ENCODE results near the gene ERLEC1.

ERLEC1 gene

GRCh38 chr2:53786705-53787613 lies at the start of gene ERLEC1, which contains the start of gene ASB3:
TSS of gene ERLEC1 (plus strand) at chr2:53787044. CDS start at chr2:53787211, 167 bp downstream.
TSS of gene ASB3 (minus strand) at chr2:53786953. CDS start at chr2:53765572, 21,381 bp downstream.
- no peak for TF ChIP-seq CTCF (IDR thresholded peaks at IDR 0.05; ENCODE audit: poor library complexity, severe bottlenecking)
- peaks cover 15% of the 10 kb centered on the region for H3K4me1 ChIP-seq (ENCODE audit: insufficient read depth, poor library complexity, severe bottlenecking)
- H3K4me3 ChIP-seq (ENCODE audit: severe bottlenecking) = peak within 1 kb of the TSS; percentile 78
- H3K27me3 ChIP-seq (ENCODE audit: insufficient read depth, poor library complexity, severe bottlenecking) = no peaks in the 10 kb centered on the region
- DNase-seq (ENCODE audit: low spot score) (peak; percentile 86), ATAC-seq (ENCODE audit: low read depth) (peak; percentile 77)
- H3K9me3 ChIP-seq (ENCODE audit: severe bottlenecking) = no peaks in the 10 kb centered on the region
- peak within 1 kb of the TSS; percentile 55 for H3K27ac ChIP-seq (ENCODE audit: poor library complexity, severe bottlenecking)
- no peaks in the 10 kb centered on the region for H3K36me3 ChIP-seq (ENCODE audit: low read depth)

GRCh38 chr2:53737091-53737490 lies 49.8 kb upstream of the ERLEC1 start:
- no peaks in the 10 kb centered on the region; the same call in 1 of the 2 replicates for H3K36me3 ChIP-seq (ENCODE audit: low read depth)
- no peak overlapping the region for H3K27ac ChIP-seq (ENCODE audit: poor library complexity, severe bottlenecking)
- no peaks in the 10 kb centered on the region for H3K4me1 ChIP-seq (ENCODE audit: insufficient read depth, poor library complexity, severe bottlenecking)
- no peak for DNase-seq (ENCODE audit: low spot score)
- H3K27me3 ChIP-seq (ENCODE audit: insufficient read depth, poor library complexity, severe bottlenecking) = no peaks in the 10 kb centered on the region
- H3K9me3 ChIP-seq (ENCODE audit: severe bottlenecking) = no peaks in the 10 kb centered on the region
- no peak for ATAC-seq (ENCODE audit: low read depth)
- no peak for TF ChIP-seq CTCF (IDR thresholded peaks at IDR 0.05; ENCODE audit: poor library complexity, severe bottlenecking)
- no peak overlapping the region for H3K4me3 ChIP-seq (ENCODE audit: severe bottlenecking)

GRCh38 chr2:53739032-53739431 lies 47.8 kb upstream of the ERLEC1 start:
- no peak overlapping the region for H3K27ac ChIP-seq (ENCODE audit: poor library complexity, severe bottlenecking)
- no peak for TF ChIP-seq CTCF (IDR thresholded peaks at IDR 0.05; ENCODE audit: poor library complexity, severe bottlenecking)
- H3K36me3 ChIP-seq (ENCODE audit: low read depth) = no peaks in the 10 kb centered on the region
- no peaks in the 10 kb centered on the region for H3K9me3 ChIP-seq (ENCODE audit: severe bottlenecking)
- H3K4me3 ChIP-seq (ENCODE audit: severe bottlenecking) = no peak overlapping the region
- DNase-seq (ENCODE audit: low spot score) (no peak), ATAC-seq (ENCODE audit: low read depth) (no peak)
- H3K4me1 ChIP-seq (ENCODE audit: insufficient read depth, poor library complexity, severe bottlenecking) = no peaks in the 10 kb centered on the region
- no peaks in the 10 kb centered on the region for H3K27me3 ChIP-seq (ENCODE audit: insufficient read depth, poor library complexity, severe bottlenecking)

GRCh38 chr2:53740170-53740569 lies 46.7 kb upstream of the ERLEC1 start:
- H3K36me3 ChIP-seq (ENCODE audit: low read depth) = peaks cover 2% of the 10 kb centered on the region; the same call in 1 of the 2 replicates

More at GRCh38 chr2:53740170-53740569, 46.7 kb upstream of the ERLEC1 start:
- no peak overlapping the region for H3K27ac ChIP-seq (ENCODE audit: poor library complexity, severe bottlenecking)
- no peaks in the 10 kb centered on the region for H3K9me3 ChIP-seq (ENCODE audit: severe bottlenecking)
- no peaks in the 10 kb centered on the region for H3K4me1 ChIP-seq (ENCODE audit: insufficient read depth, poor library complexity, severe bottlenecking)
- H3K27me3 ChIP-seq (ENCODE audit: insufficient read depth, poor library complexity, severe bottlenecking) = no peaks in the 10 kb centered on the region
- DNase-seq (ENCODE audit: low spot score) (no peak), ATAC-seq (ENCODE audit: low read depth) (no peak)
- peak; percentile 60 for TF ChIP-seq CTCF (IDR thresholded peaks at IDR 0.05; ENCODE audit: poor library complexity, severe bottlenecking)
- H3K4me3 ChIP-seq (ENCODE audit: severe bottlenecking) = no peak overlapping the region

Data from RWPE2 (cell line).